ENCODE results near the gene TPRG1.
"Not testable (repeated sequence)": the region's sequence is repeated elsewhere in the genome, so short reads cannot be mapped to it uniquely, and the experiment has no call there.

Gene TPRG1

DNA sequence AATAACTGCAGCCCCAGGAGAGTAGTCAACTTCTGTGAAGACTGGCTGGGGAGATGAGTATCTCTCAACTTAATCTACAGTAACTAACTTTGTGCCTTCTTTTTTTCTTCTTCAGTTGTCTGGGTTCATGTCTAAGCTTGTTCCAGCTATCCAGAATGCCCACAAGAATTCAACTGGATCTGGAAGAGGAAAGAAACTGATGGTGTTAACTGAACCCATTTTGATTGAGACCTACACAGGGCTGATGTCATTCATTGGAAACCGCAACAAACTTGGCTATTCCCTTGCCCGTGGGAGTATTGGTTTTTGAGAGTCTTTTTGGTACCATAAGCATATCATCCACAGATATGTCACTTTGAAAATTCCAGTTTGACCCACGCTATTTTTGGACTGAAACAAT lies 148.7 kb downstream of the TPRG1 start:
- FAIRE-seq, result no peak

DNA sequence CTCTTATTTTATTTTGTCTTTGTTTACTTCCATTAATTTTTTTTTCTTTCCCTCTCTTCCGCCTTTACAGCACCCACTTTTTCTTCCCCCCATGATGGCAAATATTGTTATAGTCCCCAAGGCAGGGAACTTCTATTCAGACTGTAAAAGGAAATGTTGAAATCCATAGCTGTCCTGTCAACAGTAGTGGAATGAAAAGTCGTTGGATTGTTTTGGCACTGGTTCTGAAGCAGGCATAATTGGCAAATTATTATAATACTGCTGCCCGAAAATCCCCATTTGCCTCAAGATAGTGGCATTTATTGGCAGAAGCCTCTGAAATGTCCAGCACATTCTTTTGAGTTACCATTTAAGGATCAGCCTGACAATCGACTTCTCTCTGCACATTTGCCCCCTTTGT lies 150.6 kb downstream of the TPRG1 start:
- FAIRE-seq, result no peak

DNA sequence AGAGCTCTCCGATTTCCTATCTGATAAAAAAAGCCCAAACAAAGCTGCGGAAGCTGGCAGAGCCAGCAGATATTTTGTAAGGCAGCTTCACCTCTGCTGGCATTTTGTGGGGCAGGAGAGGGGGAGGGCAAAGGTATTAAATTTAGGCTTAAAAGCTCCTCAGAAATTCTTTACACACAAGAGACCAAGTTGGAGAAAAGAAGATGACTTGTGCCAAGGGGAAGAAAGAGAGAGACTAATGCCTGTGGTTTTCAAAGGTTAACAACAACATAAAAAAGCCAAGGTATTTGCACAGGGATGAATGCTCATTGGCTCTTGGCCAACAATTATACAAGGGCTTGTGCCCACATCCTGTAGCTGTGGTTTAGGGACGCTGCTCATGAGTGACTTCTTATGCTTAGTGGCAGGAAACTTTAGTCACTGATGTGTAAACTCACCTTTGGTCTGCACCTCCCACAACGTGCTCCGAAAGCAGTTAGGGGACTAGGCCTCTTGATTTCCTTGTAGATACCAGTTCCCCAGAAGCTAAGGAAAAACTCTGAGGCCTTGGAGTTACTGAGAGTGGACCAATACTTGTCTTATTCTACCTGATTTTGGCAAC lies 152.9 kb downstream of the TPRG1 start:
- no peak for FAIRE-seq

- FAIRE-seq, result no peak
These were observed 153.7 kb downstream of the TPRG1 start for GRCh38 chr3:189325454-189325853.

GRCh38 chr3:189329630-189330029 lies 157.9 kb downstream of the TPRG1 start:
- not testable (repeated sequence) for FAIRE-seq

GRCh38 chr3:189330066-189330465 lies 158.3 kb downstream of the TPRG1 start:
- no peak for FAIRE-seq

DNA sequence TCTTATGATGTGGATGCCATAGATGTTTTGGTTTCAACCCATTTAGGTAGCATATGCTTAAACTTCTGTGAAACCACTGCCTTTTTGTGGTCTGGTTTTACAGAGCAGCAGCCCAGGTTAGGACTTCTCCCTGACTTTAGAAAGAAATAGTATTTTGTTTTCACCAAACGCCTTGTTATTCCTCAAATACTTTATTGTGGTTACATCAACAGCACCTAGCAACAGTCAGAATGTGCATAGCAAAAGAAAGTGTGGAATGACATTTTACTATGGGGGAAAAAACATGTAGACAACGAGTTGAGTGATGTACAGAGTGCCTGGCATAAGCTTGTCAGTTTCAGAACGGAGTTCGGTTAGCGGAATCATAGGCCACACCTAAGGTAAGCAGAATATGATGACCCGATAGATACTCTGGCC lies 159.2 kb downstream of the TPRG1 start:
- no peak for FAIRE-seq

- no peak for FAIRE-seq
These were observed 162.5 kb downstream of the TPRG1 start for GRCh38 chr3:189334064-189334920.

- no peak for FAIRE-seq
These were observed 165.9 kb downstream of the TPRG1 start for GRCh38 chr3:189337673-189338091.

DNA sequence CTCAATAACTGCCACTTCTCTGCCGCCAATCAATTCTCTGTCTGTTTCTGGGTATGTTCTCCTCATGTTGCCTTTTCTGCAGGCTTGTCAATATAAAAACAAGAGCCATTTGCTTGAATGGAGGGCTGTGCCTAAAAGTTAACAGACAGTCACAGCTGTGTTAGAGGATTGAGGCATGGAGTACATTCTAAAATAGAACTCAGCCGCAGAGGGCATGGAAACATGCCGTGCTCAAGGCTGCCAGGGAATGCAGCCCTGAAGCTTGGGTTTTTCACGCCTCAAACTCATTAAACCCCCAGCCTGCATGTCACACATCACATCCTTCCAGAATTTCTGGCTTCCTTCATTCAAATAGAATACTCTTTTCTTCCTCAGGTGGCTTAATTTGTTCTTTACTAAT lies 166.6 kb downstream of the TPRG1 start:
- no peak for FAIRE-seq

GRCh38 chr3:189339996-189340395 lies 168.2 kb downstream of the TPRG1 start:
- FAIRE-seq, result no peak

- no peak for FAIRE-seq
These were observed 169.1 kb downstream of the TPRG1 start for GRCh38 chr3:189340680-189341460.

DNA sequence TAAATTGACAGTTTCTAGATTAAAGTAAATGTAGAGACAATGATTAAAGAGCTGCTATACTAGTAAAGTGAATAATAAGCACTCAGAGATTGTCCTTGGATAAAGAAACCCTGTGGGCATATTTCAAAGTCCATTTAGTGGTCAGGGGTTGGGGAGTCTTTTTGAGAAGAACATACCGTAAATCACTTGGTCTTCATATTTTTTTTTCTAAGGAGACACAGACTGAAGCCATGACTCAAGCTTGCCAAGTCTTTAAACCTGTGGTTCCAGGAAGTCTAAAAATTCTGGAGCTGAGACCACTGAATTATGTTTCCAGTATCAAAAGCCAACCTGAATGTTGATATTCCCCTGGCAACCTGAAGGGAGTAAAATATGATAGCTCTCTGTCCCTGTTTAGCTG lies 171.0 kb downstream of the TPRG1 start:
- no peak for FAIRE-seq

GRCh38 chr3:189344996-189345395 lies 173.2 kb downstream of the TPRG1 start:
- FAIRE-seq, result no peak

DNA sequence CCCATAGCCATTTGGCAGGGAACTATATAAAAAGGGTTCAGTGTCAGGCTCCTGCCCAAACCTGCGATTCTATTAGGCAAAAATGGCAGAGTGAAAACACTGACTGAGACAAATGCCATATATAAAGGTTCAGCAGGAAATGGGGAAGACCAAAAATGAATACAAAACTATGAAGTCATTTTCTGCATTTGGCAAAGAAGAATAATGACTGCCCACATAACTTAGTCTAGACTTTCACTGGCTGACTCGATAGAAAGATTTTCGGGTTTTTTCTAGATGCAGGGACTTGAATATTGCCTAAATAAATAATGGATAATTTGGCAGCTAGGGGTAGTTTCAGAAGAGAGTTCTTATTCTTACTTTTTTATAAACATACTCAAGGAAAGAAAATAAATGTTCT lies 178.0 kb downstream of the TPRG1 start:
- FAIRE-seq, result no peak

DNA sequence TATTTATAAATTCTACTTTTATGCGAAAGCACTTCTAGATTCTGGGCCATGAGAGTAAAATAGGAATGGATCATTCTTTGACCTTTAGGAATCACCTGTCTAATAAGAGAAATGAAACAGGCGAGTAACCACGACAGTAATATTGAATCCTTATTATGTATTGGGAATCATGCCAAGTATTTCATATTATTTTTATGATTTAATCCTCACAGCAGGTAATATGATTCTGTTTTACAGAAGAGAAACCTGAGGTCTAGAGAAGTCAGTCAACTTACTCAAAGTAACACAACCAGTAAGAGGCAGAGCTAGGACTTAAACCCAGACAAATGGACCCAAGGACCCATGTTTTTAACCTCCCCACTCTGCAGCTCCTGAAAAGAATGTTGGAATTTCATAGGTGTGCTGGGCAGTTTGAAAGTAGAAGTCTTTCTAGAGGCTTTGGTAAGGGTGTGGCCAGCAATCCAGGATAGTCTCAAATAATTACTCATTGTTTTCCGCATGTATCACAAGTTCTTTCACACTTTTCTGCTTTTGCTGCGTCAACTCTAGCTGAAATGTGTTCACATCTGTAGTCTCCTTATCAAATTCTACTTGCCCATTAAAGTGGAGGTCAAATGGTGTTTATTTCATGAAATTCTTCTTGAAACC lies 181.7 kb downstream of the TPRG1 start:
- FAIRE-seq, result no peak

DNA sequence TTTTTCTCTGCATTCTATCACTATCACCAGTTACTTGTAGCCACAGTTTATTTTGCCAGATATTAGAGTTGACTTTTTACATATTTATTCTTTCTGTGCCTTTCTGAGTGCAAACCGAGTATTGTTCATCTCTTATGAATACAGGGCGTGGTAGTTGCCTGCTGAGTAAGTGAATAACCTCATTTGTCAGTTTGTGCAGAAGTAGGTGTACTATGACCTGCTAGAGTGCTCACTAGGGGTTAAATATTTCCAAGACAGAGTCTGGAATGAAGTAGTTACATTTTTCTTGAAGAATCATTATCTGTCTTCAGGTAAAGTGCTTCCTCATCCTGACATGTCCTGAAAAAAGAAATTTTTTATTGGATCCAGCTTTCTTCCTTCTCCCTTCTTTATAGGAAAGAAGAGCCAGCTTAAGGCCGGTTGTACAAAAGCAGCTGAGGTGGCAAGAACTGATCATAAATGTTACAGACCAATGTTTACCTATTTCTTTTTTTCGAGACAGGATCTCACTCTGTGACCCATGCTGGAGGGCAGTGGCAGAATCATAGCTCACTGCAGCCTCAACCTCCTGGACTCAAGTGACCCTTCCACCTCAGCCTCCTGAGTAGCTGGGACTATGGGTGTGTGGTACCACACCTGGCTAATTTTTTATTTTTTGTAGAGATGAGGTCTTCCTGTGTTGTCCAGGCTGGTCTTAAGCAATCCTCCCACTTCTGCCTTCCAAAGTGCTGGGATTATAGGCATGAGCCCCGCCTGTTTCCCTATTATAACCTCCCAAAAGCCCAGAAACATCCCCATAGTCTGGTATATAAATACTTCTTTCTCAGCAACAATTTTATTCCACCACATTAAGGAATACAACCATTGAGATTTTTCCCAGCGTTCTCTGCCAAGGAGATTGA lies 182.5 kb downstream of the TPRG1 start:
- FAIRE-seq, result no peak

- FAIRE-seq, result no peak
These were observed 183.3 kb downstream of the TPRG1 start for GRCh38 chr3:189355115-189355480.

- no peak for FAIRE-seq
These were observed 183.9 kb downstream of the TPRG1 start for GRCh38 chr3:189355481-189356201.

DNA sequence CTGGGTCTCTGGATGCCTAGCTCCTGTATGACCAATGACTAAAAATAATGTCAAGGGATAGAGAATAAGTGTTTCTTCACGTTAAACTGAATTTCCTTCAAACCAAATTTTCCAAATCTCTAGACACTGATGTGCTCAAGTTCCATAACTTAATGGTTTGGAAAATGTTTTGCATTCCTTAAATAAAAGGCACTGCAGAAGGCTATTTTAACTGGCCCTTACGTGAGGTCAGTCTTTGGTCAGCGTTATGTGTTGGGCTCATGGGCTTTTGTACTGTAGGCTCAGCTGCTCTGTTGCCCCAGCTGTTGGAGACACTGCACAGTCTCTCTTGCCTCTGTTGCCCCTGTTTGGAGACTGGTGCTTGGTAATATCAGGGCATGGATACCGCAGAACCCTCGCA lies 188.5 kb downstream of the TPRG1 start:
- FAIRE-seq, result no peak

DNA sequence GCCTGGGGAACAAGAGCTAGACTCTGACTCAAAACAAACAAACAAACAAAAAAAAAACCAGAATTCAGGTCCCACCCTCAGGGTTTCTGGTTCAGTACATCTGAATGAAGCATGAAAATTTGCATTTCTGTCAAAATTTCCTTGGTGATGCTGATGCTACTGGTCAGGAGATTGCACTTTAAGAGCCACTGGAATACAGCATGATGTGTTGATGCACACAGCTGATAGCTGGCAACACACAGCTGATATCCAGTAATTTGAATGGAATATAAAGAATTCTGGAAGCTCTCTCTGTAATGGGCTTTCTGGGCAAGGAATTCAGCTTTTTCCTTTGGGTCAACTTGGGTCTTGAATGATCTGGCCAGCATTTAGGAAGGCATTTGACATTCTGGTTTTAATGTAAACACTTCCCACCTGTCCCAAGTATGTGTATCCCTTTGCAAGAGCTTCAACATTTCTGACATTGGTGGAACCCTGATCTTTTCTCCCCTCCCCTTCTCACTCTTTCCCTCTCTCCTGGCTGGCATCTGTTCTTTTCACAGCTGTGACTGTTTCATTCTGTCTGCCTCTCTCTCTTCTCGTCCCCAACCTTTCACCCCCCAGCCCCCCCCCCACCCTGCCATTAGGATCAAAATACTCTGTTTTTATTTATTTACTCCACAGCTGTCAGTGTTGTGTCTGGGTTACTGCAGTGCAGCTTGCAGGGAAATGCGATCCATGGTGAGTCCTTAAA lies 189.5 kb downstream of the TPRG1 start:
- FAIRE-seq, result no peak
